Neural progenitor cell (in vitro differentiated cells): ENCODE data around the gene DISP3. TPM values are rescaled to one million over a fixed set of nuclear protein-coding genes. Genes with fewer than 3 reads are reported as not detected.

Experiments used
- DNase-seq: peaks from one replicate; pipeline ENCODE4 v3.0.0-alpha.2; 2016; ENCODE audit warnings: low spot score
- H2AFZ ChIP-seq: fragments of 200-600 bp; sonication (generic); replicated peaks from 2 replicates; pipeline ENCODE4 v1.6.1; 2016; ENCODE audit warnings: antibody characterized with exemption
- H3F3A ChIP-seq: fragments of 200-600 bp; sonication (generic); 2 replicates; pipeline ENCODE4 v1.6.1; 2016; ENCODE audit warnings: antibody characterized with exemption, low read depth
- H3K27ac ChIP-seq: fragments of 200-600 bp; sonication (generic); 2 replicates; pipeline ENCODE4 v1.5.1; 2016; ENCODE audit warnings: mild to moderate bottlenecking
- H3K27me3 ChIP-seq: fragments of 200-600 bp; sonication (generic); 2 replicates; pipeline ENCODE4 v1.6.1; 2016; ENCODE audit warnings: mild to moderate bottlenecking, moderate library complexity
- H3K36me3 ChIP-seq: fragments of 200-600 bp; sonication (generic); 2 replicates; pipeline ENCODE4 v1.5.1; 2016
- H3K4me1 ChIP-seq: fragments of 200-600 bp; sonication (generic); 2 replicates; pipeline ENCODE4 v1.6.1; 2016; ENCODE audit warnings: mixed run types
- H3K4me2 ChIP-seq: fragments of 200-600 bp; sonication (generic); 2 replicates; pipeline ENCODE4 v1.6.1; 2016
- H3K4me3 ChIP-seq: fragments of 200-600 bp; sonication (generic); 2 replicates; pipeline ENCODE4 v1.5.1; 2016
- H3K79me2 ChIP-seq: fragments of 200-600 bp; sonication (generic); 2 replicates; pipeline ENCODE4 v1.6.1; 2016; ENCODE audit warnings: low read depth
- H3K9ac ChIP-seq: fragments of 200-600 bp; sonication (generic); 2 replicates; pipeline ENCODE4 v1.6.1; 2016
- H3K9me3 ChIP-seq: fragments of 200-600 bp; sonication (generic); 2 replicates; pipeline ENCODE4 v1.5.1; 2016; ENCODE audit warnings: low read depth
- H4K20me1 ChIP-seq: fragments of 200-600 bp; sonication (generic); 2 replicates; pipeline ENCODE4 v1.6.1; 2016; ENCODE audit warnings: low read depth
- H3K27ac Mint-ChIP-seq: 3 replicates; pipeline ENCODE4 v1.8.0; 2021; ENCODE audit warnings: mixed read lengths
- H3K27me3 Mint-ChIP-seq: 2 replicates; pipeline ENCODE4 v1.8.0; 2022; ENCODE audit warnings: low read depth, mild to moderate bottlenecking, inconsistent platforms, moderate library complexity, mixed read lengths; ENCODE audit not compliant: insufficient read depth
- H3K36me3 Mint-ChIP-seq: 3 replicates; pipeline ENCODE4 v1.8.0; 2021; ENCODE audit warnings: mixed read lengths
- H3K4me1 Mint-ChIP-seq: 3 replicates; pipeline ENCODE4 v1.8.0; 2021; ENCODE audit warnings: mixed read lengths
- H3K4me3 Mint-ChIP-seq: 3 replicates; pipeline ENCODE4 v1.8.0; 2021; ENCODE audit warnings: mild to moderate bottlenecking, moderate library complexity, mixed read lengths
- H3K9me3 Mint-ChIP-seq: 3 replicates; pipeline ENCODE4 v1.8.0; 2020; ENCODE audit warnings: mixed read lengths
- EZH2 ChIP-seq: fragments of 200-600 bp; sonication (generic); IDR thresholded peaks from 2 replicates; pipeline ENCODE4 v1.6.1; 2017; ENCODE audit warnings: antibody characterized with exemption, mild to moderate bottlenecking, moderate library complexity
- EZH2phosphoT487 ChIP-seq: fragments of 200-600 bp; sonication (generic); IDR thresholded peaks from 2 replicates; pipeline ENCODE4 v1.6.1; 2017; ENCODE audit warnings: antibody characterized with exemption
- total RNA-seq: library from RNA; depleted of rRNA; stranded (reverse); fragments of >200 nt; gene quantifications from 2 replicates; pipeline ENCODE4 v1.2.3, GENCODE V29; 2015; ENCODE audit warnings: low replicate concordance
- TF ChIP-seq, protein P1 (sequence below): fragments of 200-600 bp; sonication (generic); IDR thresholded peaks from 2 replicates; pipeline ENCODE4 v1.5.1; 2017; ENCODE audit warnings: antibody characterized with exemption, mild to moderate bottlenecking

DISP3 gene
- total RNA-seq, 1 donor from 2014 or later, result 2.0 TPM

DNA sequence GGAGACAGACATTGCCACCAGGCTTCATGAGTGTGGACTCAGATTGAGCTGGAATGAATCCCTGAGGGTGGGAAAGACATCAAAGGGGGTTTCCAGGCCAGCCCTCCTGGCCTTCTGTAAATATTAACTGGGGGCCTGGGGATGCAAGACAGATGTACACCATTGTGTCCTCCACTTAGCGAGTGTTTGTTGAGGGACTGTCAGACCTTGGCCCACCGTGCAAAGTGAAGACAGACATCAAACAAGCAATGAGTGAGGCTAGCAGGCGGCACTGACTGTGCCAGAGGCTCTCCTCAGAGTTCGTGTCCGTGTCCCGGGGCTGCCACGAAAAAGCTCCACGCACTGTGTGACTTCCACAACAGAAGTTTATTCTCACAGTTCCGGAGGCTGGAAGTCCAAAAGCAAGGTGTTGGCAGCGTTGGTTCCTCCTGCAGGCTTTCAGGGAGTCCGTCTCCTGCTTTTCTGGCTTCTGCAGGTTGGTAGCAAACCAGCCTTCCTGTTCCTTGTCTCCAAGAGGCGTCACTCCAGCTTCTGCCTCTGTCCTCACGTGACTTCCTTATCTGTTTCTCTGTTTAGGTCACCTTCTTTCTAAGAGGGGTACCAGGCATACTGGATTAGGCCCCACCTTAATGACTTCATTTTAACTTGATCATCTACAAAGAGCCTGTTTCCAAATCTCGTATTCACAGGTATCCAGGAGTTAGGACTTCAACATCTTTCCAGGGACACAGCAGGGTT, 59.1 kb downstream of the DISP3 start:
- no peak overlapping the region for H3K4me2 ChIP-seq
- no peak overlapping the region for H3K27ac ChIP-seq
- no peaks in the 10 kb centered on the region for H3K36me3 Mint-ChIP-seq
- peaks cover 5% of the 10 kb centered on the region for H3K27me3 Mint-ChIP-seq
- no peak overlapping the region for H3K4me3 ChIP-seq
- H3K36me3 ChIP-seq, result no peaks in the 10 kb centered on the region
- no peaks in the 10 kb centered on the region for H3K27me3 ChIP-seq
- H2AFZ ChIP-seq, result no peak overlapping the region
- no peaks in the 10 kb centered on the region for H3K9me3 ChIP-seq
- peaks cover 4% of the 10 kb centered on the region for H4K20me1 ChIP-seq
- TF ChIP-seq EZH2phosphoT487 (no peak), EZH2 (no peak)
- TF ChIP-seq, protein P1, sequence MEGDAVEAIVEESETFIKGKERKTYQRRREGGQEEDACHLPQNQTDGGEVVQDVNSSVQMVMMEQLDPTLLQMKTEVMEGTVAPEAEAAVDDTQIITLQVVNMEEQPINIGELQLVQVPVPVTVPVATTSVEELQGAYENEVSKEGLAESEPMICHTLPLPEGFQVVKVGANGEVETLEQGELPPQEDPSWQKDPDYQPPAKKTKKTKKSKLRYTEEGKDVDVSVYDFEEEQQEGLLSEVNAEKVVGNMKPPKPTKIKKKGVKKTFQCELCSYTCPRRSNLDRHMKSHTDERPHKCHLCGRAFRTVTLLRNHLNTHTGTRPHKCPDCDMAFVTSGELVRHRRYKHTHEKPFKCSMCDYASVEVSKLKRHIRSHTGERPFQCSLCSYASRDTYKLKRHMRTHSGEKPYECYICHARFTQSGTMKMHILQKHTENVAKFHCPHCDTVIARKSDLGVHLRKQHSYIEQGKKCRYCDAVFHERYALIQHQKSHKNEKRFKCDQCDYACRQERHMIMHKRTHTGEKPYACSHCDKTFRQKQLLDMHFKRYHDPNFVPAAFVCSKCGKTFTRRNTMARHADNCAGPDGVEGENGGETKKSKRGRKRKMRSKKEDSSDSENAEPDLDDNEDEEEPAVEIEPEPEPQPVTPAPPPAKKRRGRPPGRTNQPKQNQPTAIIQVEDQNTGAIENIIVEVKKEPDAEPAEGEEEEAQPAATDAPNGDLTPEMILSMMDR, result no peak
- no peak overlapping the region for H3K4me3 Mint-ChIP-seq
- no peaks in the 10 kb centered on the region for H3K79me2 ChIP-seq
- H3K4me1 Mint-ChIP-seq, result peaks cover 5% of the 10 kb centered on the region
- H3K9me3 Mint-ChIP-seq, result no peaks in the 10 kb centered on the region
- no peak for DNase-seq
- H3K27ac Mint-ChIP-seq, result no peak overlapping the region
- no peaks in the 10 kb centered on the region for H3F3A ChIP-seq
- H3K9ac ChIP-seq, result no peak overlapping the region
- H3K4me1 ChIP-seq, result no peaks in the 10 kb centered on the region

DNA sequence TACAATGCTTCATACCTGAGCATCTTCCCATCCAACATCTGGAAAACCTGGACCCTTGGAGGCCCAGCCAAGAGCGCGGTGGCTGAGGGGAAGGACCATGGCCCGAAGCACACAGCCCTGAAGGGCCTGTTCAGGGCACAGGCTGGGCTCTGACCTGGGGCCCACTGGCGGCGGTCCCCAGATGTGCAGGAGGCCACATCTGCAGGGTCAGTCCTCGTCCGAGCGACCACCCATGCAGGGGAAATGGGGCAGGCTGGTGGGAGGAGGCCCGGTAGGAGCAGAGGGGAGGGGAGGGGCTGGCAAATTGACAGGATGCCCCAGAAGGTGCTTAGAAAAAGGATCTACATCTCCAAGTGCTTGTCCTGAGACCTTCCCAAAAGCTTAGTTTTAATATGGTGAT, 59.9 kb downstream of the DISP3 start:
- no peaks in the 10 kb centered on the region for H3K9me3 Mint-ChIP-seq

DNA sequence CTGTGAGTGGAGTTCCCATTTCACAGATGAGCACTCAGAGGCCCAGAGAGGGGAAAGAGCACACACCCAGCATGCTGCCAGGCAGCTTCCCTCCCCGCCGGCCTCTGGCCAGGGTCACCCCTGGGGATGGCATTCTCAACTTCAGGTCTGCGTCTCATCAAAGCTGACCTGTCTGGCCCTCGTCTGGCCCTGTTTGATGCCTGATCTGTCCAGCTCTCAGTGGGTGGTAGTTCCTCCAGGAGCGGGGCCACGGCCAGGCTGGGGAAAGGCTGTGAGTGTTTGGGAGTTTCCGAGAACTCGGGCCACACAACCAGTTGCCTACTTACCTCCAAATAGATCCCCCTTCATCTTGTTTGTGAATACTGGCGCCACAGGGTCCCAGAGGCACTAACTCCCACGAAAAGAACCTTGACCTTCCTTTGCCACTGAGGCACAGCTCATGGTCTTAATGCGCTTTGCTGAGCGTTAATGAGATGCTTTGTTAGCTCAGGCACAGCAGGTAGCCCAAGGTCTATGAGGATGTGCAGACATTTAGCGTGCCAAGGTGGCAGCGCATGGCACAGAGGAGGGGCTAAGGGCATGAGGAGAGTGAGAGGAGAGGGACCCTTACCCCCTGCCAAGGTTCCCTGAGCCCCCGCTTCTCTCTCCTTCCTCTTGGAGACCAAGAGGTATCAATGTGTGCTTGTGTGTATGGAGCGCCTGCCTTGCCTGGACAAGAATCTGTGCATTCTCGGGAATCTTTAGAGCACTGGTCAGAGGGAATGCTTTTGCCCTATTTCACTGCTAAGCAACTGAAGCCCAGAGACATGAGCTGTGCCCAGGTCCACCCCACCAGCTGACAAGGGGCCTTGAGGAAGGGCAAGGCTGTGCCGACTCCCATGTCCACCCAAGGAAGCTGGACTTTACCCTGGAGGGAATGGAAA, 61.2 kb downstream of the DISP3 start:
- Histone ChIP-seq H3K36me3 (no peaks in the 10 kb centered on the region), H3K27me3 (no peaks in the 10 kb centered on the region), H3K27ac (no peak overlapping the region), H3K4me2 (no peak overlapping the region), H3K9ac (no peak overlapping the region), H3F3A (no peaks in the 10 kb centered on the region), H2AFZ (no peak overlapping the region), H4K20me1 (peaks cover 4% of the 10 kb centered on the region), H3K79me2 (no peaks in the 10 kb centered on the region), H3K4me3 (no peak overlapping the region), H3K9me3 (no peaks in the 10 kb centered on the region), H3K4me1 (no peaks in the 10 kb centered on the region)
- no peak for TF ChIP-seq EZH2
- TF ChIP-seq, protein P1, result no peak
- no peak for TF ChIP-seq EZH2phosphoT487
- H3K27me3 Mint-ChIP-seq, result peaks cover 11% of the 10 kb centered on the region
- no peaks in the 10 kb centered on the region for H3K9me3 Mint-ChIP-seq
- no peak for DNase-seq
- peaks cover 5% of the 10 kb centered on the region for H3K4me1 Mint-ChIP-seq
- H3K36me3 Mint-ChIP-seq, result no peaks in the 10 kb centered on the region
- H3K27ac Mint-ChIP-seq, result no peak overlapping the region
- H3K4me3 Mint-ChIP-seq, result no peak overlapping the region

More for the DNA sequence above, 59.9 kb downstream of the DISP3 start:
- H3K4me1 Mint-ChIP-seq, result peaks cover 5% of the 10 kb centered on the region
- H3K79me2 ChIP-seq, result no peaks in the 10 kb centered on the region
- no peak overlapping the region for H3K9ac ChIP-seq
- H3K4me2 ChIP-seq, result no peak overlapping the region
- no peaks in the 10 kb centered on the region for H3K4me1 ChIP-seq
- no peak overlapping the region for H2AFZ ChIP-seq
- H3K36me3 Mint-ChIP-seq, result no peaks in the 10 kb centered on the region
- H4K20me1 ChIP-seq, result peaks cover 4% of the 10 kb centered on the region
- TF ChIP-seq, protein P1, result no peak
- TF ChIP-seq EZH2 (no peak), EZH2phosphoT487 (no peak)
- DNase-seq, result no peak
- H3K27ac ChIP-seq, result no peak overlapping the region
- no peaks in the 10 kb centered on the region for H3K27me3 ChIP-seq
- no peak overlapping the region for H3K4me3 ChIP-seq
- no peaks in the 10 kb centered on the region for H3K9me3 ChIP-seq
- H3F3A ChIP-seq, result no peaks in the 10 kb centered on the region
- H3K4me3 Mint-ChIP-seq, result no peak overlapping the region
- peaks cover 11% of the 10 kb centered on the region for H3K27me3 Mint-ChIP-seq
- H3K27ac Mint-ChIP-seq, result no peak overlapping the region
- H3K36me3 ChIP-seq, result no peaks in the 10 kb centered on the region
